Inflammatory macrophage treated with lipopolysaccharide for 1 hour (primary cell): ENCODE data around the gene CORO1A.
"Not testable (repeated sequence)": the region's sequence is repeated elsewhere in the genome, so short reads cannot be mapped to it uniquely, and the experiment has no call there.

Experiments used
- DNase-seq, 2 donors: peaks; one replicate each; pipeline ENCODE4 v3.0.0-alpha.2; 2020 to 2022

Gene CORO1A

GRCh38 chr16:30206252-30206651 lies 22.9 kb downstream of the CORO1A start:
- DNase-seq, result not testable (repeated sequence)

- DNase-seq, result not testable (repeated sequence)
Observed at GRCh38 chr16:30207063-30207704, 23.8 kb downstream of the CORO1A start.

- DNase-seq, result not testable (repeated sequence)
Observed at GRCh38 chr16:30209032-30209431, 25.6 kb downstream of the CORO1A start.

- not testable (repeated sequence) for DNase-seq
Observed at GRCh38 chr16:30211414-30211813, 28.0 kb downstream of the CORO1A start.

- not testable (repeated sequence) for DNase-seq
Observed at GRCh38 chr16:30217082-30217481, 33.7 kb downstream of the CORO1A start.
